Islet precursor cell (in vitro differentiated cells): ENCODE results near the gene CUL4A.
A peak's percentile ranks its signal among the peaks of the same experiment; 100 is the strongest.

Experiments
- DNase-seq: peaks from one replicate; pipeline ENCODE4 v3.0.0-alpha.2; 2018

CUL4A gene

GRCh38 chr13:113182046-113182445, 27.4 kb upstream of the CUL4A start:
- DNase-seq, result no peak

GRCh38 chr13:113183450-113184129, 25.8 kb upstream of the CUL4A start:
- no peak for DNase-seq

GRCh38 chr13:113184568-113185440, 24.6 kb upstream of the CUL4A start:
- no peak for DNase-seq

GRCh38 chr13:113186061-113186900, 23.1 kb upstream of the CUL4A start:
- no peak for DNase-seq

GRCh38 chr13:113187263-113187669, 22.1 kb upstream of the CUL4A start:
- peak; percentile 95 for DNase-seq

GRCh38 chr13:113187883-113188665, 21.3 kb upstream of the CUL4A start:
- no peak for DNase-seq

GRCh38 chr13:113190181-113190580, 19.2 kb upstream of the CUL4A start:
- no peak for DNase-seq

GRCh38 chr13:113192279-113192678, 17.1 kb upstream of the CUL4A start:
- no peak for DNase-seq

GRCh38 chr13:113192902-113193301, 16.5 kb upstream of the CUL4A start:
- DNase-seq, result no peak

- no peak for DNase-seq
Measured at GRCh38 chr13:113195360-113195759, 14.1 kb upstream of the CUL4A start.

- DNase-seq, result no peak
Measured at GRCh38 chr13:113196970-113197737, 12.3 kb upstream of the CUL4A start.

- DNase-seq, result no peak
Measured at GRCh38 chr13:113201815-113202214, 7.6 kb upstream of the CUL4A start.

- DNase-seq, result no peak
Measured at GRCh38 chr13:113202912-113203311, 6.5 kb upstream of the CUL4A start.

- DNase-seq, result no peak
Measured at GRCh38 chr13:113203507-113204377, 5.7 kb upstream of the CUL4A start.

GRCh38 chr13:113204378-113204734, 5.1 kb upstream of the CUL4A start:
- DNase-seq, result no peak

- DNase-seq, result no peak
Measured at GRCh38 chr13:113205428-113205931, 3.9 kb upstream of the CUL4A start.

- no peak for DNase-seq
Measured at GRCh38 chr13:113207460-113207859, 2.0 kb upstream of the CUL4A start.

GRCh38 chr13:113207890-113208420, 1.5 kb upstream of the CUL4A start:
- peak; percentile 78 for DNase-seq

- DNase-seq, result peak; percentile 94
Measured at GRCh38 chr13:113208421-113209335, 735 bp upstream of the CUL4A start, which contains the start of gene PCID2. Gene PCID2 (minus strand): TSS chr13:113208669. CDS start chr13:113208634, 35 bp downstream.
